Erythroblast (primary cell): Measurements from ENCODE around the gene FANCC.

Experiments
- DNase-seq, 2 experiments: peaks; one replicate each; lab custom pipeline; 2025; lab: John Stamatoyannopoulos, UW
- GATA1 ChIP-seq: IDR thresholded peaks from 2 replicates; pipeline ENCODE4 v1.6.1; 2011; ENCODE audit warnings: low read depth, mild to moderate bottlenecking, control low read depth, low read length, moderate library complexity
- POLR2A ChIP-seq: IDR thresholded peaks from 2 replicates; pipeline ENCODE4 v1.6.1; 2011; ENCODE audit warnings: mild to moderate bottlenecking, low read length

FANCC gene

GRCh38 chr9:95125652-95126051 is 191.9 kb downstream of the FANCC start:
- no peak for DNase-seq
- TF ChIP-seq GATA1 (no peak), POLR2A (no peak)

- DNase-seq, result no peak
- TF ChIP-seq GATA1 (no peak), POLR2A (no peak)
Observed at GRCh38 chr9:95124582-95125367, 192.7 kb downstream of the FANCC start.

- DNase-seq, result no peak
- TF ChIP-seq GATA1 (no peak), POLR2A (no peak)
Observed at GRCh38 chr9:95120781-95121370, 196.6 kb downstream of the FANCC start.

- TF ChIP-seq POLR2A (no peak), GATA1 (no peak)
- DNase-seq, result no peak
Observed at GRCh38 chr9:95118596-95118995, 198.9 kb downstream of the FANCC start.

- DNase-seq, result no peak
- TF ChIP-seq POLR2A, result no peak
- TF ChIP-seq GATA1, result no peak
Observed at GRCh38 chr9:95116808-95117204, 200.7 kb downstream of the FANCC start.

- TF ChIP-seq GATA1, result no peak
- no peak for TF ChIP-seq POLR2A
- DNase-seq, result no peak
Observed at GRCh38 chr9:95116002-95116807, 201.3 kb downstream of the FANCC start.

GRCh38 chr9:95115104-95115503 is 202.4 kb downstream of the FANCC start:
- TF ChIP-seq POLR2A, result no peak
- no peak for TF ChIP-seq GATA1
- no peak for DNase-seq

- DNase-seq, result no peak
- no peak for TF ChIP-seq POLR2A
- no peak for TF ChIP-seq GATA1
Observed at GRCh38 chr9:95112436-95113280, 204.9 kb downstream of the FANCC start.

GRCh38 chr9:95111716-95112115 is 205.8 kb downstream of the FANCC start:
- DNase-seq, result no peak
- TF ChIP-seq GATA1 (no peak), POLR2A (no peak)

GRCh38 chr9:95110921-95111525 is 206.5 kb downstream of the FANCC start:
- no peak for TF ChIP-seq GATA1
- no peak for TF ChIP-seq POLR2A
- no peak for DNase-seq

GRCh38 chr9:95109456-95109855 is 208.1 kb downstream of the FANCC start:
- no peak for DNase-seq
- TF ChIP-seq POLR2A (no peak), GATA1 (no peak)

GRCh38 chr9:95108777-95109176 is 208.7 kb downstream of the FANCC start:
- DNase-seq, result no peak
- TF ChIP-seq GATA1, result no peak
- no peak for TF ChIP-seq POLR2A

GRCh38 chr9:95107976-95108375 is 209.5 kb downstream of the FANCC start:
- TF ChIP-seq POLR2A (no peak), GATA1 (no peak)
- DNase-seq, result no peak
